NCI-H2029 (cell line): ENCODE data around the gene SNX8.
"Not testable (repeated sequence)": the region's sequence is repeated elsewhere in the genome, so short reads cannot be mapped to it uniquely, and the experiment has no call there.

Experiments used
- DNase-seq: peaks from one replicate; lab custom pipeline; 2025; lab: John Stamatoyannopoulos, UW

Gene SNX8

GRCh38 chr7:2326951-2327350 lies 12.7 kb upstream of the SNX8 start:
- DNase-seq: no peak

- no peak for DNase-seq
These were observed 10.9 kb upstream of the SNX8 start for GRCh38 chr7:2325162-2325561.

- no peak for DNase-seq
These were observed 6.8 kb upstream of the SNX8 start for GRCh38 chr7:2321020-2321419.

GRCh38 chr7:2317556-2318293 lies 3.5 kb upstream of the SNX8 start:
- DNase-seq: no peak

- no peak for DNase-seq
These were observed 2.3 kb upstream of the SNX8 start for GRCh38 chr7:2316578-2316977.

GRCh38 chr7:2315787-2316186 lies 1.5 kb upstream of the SNX8 start:
- DNase-seq: no peak

GRCh38 chr7:2314956-2315530 lies 802 bp upstream of the SNX8 start:
- not testable (repeated sequence) for DNase-seq

GRCh38 chr7:2313450-2314208 lies 612 bp downstream of the SNX8 start:
- no peak for DNase-seq

- no peak for DNase-seq
These were observed 1.8 kb downstream of the SNX8 start for GRCh38 chr7:2312267-2312929.

- DNase-seq: no peak
These were observed 4.3 kb downstream of the SNX8 start for GRCh38 chr7:2309889-2310331.

GRCh38 chr7:2307690-2308107 lies 6.5 kb downstream of the SNX8 start:
- no peak for DNase-seq

GRCh38 chr7:2306688-2307087 lies 7.6 kb downstream of the SNX8 start:
- DNase-seq: no peak

- not testable (repeated sequence) for DNase-seq
These were observed 9.0 kb downstream of the SNX8 start for GRCh38 chr7:2305258-2305657.

GRCh38 chr7:2303520-2303919 lies 10.7 kb downstream of the SNX8 start:
- DNase-seq: not testable (repeated sequence)

GRCh38 chr7:2302743-2303397 lies 11.4 kb downstream of the SNX8 start:
- DNase-seq: not testable (repeated sequence)

- DNase-seq: no peak
These were observed 12.8 kb downstream of the SNX8 start for GRCh38 chr7:2301511-2301863.

GRCh38 chr7:2299870-2300512 lies 14.2 kb downstream of the SNX8 start:
- no peak for DNase-seq

GRCh38 chr7:2299131-2299829 lies 15.0 kb downstream of the SNX8 start:
- DNase-seq: no peak

GRCh38 chr7:2296832-2297231 lies 17.4 kb downstream of the SNX8 start:
- no peak for DNase-seq

GRCh38 chr7:2295936-2296620 lies 18.2 kb downstream of the SNX8 start:
- no peak for DNase-seq
